ENCODE measurements around the gene ROPN1L.

The ROPN1L gene

GRCh38 chr5:10427978-10428377 lies 13.7 kb upstream of the ROPN1L start:
- DNase-seq (ENCODE audit: low read depth in 2 of 2): no peak

DNA sequence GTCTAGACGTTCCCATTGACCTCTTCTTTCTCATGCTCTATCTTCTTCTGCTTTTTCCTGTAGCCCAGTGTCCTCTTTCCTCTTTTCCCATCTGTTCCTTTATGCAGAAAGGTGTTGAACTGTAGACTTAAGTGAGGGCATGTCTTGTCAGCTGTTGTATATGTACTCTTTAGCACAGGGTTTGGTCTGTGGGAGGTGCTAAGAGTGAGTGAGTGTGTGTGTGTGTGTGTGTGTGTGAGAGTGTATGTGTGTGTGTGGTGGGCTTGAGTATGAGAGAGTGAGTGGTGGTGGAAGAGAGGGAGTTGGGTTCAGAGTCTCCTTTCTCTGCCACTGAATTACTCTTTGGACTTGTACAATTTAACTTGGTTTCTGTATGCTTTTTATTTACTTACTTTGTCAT lies 10.3 kb upstream of the ROPN1L start:
- no peak for DNase-seq (ENCODE audit: low read depth in 2 of 2)

DNA sequence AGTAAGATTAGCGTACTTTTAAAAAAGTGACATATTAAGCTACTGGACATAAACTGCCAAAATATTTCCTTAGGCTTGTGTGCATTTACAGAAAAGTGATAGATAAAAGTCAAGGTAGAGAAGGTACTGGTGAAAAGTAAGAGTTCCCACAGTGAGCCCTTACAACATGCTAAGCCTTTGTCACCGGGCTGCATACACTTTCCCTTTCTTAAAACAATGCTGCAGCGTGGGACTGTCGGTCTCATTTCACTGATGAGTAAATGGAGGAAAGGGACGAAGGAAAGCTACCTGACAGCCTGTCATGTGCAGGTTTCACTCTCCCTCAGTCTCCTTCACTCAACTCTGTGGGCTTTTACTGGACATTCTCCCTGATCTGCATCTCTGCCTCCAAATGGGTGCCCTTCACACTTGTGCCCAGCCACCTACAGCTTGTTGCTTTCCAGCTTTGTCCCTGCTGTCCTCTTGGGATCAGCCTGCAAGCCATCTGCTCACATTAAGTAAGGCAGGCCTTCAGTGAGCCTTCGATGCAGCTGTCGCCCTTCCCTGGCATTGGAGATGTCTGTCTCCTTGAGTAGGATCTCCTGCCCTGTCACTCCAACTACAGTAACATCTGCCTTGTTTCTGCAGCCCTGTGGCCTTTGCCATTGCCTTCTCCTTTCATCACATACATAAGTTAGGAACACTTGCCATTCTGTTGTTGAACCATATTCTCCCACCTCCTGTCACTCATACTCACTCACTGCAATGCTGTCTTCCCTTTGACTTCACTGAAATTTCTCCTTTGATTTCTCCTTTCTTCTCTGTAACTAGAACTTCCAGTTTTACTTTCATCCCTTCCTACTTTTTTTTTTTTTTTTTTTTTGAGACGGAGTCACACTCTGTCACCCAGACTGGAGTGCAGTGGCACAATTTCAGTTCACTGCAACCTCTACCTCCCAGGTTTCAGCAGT lies 9.3 kb upstream of the ROPN1L start:
- no peak for DNase-seq (ENCODE audit: low read depth in 2 of 2)

GRCh38 chr5:10434392-10434791 lies 7.3 kb upstream of the ROPN1L start:
- DNase-seq (ENCODE audit: low read depth in 2 of 2): no peak

DNA sequence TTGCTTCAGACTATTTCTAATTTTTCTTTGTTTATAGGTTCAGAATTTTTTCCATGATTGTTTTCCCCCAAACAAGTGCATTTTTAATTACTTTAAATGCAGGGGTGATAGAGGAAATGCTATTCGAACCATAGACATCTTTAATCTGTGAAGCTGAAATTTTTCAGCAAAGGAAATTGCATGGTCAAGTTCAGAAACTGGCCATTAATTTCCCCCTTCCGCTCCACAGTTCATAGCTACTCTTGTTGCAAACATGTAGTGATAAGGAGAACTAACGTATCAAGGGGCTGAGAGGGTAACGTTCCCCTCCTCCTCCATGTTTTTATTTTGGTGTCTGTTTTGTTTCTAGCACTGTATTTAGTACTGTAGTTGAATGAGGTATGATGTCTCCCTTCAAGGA lies 3.4 kb upstream of the ROPN1L start:
- DNase-seq (ENCODE audit: low read depth in 2 of 2): no peak

DNA sequence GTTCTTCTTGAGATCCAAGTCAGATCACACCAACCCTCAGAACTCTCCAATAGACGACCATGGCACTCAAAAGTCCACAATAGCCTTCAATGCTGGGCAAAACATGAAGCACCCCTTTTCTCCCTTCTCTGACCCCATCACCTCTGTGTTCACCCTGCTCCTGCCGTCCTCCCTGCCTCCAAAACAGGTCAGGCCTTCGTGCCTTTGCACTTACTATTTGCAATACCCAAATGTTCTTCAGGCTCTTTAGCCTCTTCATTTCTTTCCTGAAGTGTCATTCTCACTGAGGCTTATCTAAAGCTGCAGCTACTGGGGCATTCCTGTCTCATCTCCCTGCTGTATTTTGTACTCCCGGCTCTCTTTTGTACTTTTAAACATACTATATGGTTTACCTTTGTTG lies 2.0 kb upstream of the ROPN1L start:
- DNase-seq (ENCODE audit: low read depth in 2 of 2): no peak

- no peak for DNase-seq (ENCODE audit: low read depth in 2 of 2)
Measured at GRCh38 chr5:10440367-10440990, 1.2 kb upstream of the ROPN1L start.

DNA sequence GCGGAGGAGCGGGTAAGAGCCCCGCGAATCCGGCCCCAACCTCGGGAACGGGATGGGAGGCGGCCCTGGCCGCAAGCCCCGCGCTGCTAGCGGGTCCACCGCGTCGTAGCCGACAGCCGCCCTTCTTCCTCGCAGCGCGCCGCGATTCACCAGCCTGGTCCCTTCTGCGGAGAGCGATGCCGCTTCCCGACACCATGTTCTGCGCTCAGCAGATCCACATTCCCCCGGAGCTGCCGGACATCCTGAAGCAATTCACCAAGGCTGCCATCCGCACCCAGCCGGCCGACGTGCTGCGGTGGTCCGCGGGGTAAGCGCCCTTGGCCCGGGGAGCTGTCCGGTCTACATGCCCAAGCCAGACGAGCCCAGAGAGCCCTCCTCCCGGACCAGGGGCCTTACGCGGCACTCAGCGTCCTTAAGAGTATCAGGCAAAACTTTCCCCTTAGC lies 335 bp downstream of the ROPN1L start:
- DNase-seq (ENCODE audit: low read depth in 2 of 2): no peak

GRCh38 chr5:10442576-10442975 lies 897 bp downstream of the ROPN1L start:
- no peak for DNase-seq (ENCODE audit: low read depth in 2 of 2)

DNA sequence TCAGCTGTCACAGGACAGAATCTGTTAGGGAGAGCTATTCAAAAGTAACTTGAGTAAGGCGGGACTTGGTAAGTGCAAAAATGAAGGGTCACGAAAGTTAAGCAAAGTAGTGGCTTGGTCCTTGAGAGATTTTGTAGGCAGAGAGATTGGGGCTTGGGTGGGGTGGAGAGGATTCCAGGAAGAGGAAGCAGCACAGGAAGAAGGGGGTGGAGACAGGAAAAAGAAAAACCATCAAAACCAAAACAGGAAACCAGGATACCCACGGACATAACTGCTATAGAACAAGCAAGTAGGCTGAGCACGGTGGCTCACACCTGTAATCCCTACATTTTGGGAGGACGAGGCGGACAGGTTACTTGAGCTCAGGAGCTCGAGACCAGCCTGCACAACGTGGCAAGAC lies 3.7 kb downstream of the ROPN1L start:
- DNase-seq (ENCODE audit: low read depth in 2 of 2): no peak

GRCh38 chr5:10446490-10446889 lies 4.8 kb downstream of the ROPN1L start:
- no peak for DNase-seq (ENCODE audit: low read depth in 2 of 2)

- no peak for DNase-seq (ENCODE audit: low read depth in 2 of 2)
Measured at GRCh38 chr5:10447041-10447440, 5.4 kb downstream of the ROPN1L start.

DNA sequence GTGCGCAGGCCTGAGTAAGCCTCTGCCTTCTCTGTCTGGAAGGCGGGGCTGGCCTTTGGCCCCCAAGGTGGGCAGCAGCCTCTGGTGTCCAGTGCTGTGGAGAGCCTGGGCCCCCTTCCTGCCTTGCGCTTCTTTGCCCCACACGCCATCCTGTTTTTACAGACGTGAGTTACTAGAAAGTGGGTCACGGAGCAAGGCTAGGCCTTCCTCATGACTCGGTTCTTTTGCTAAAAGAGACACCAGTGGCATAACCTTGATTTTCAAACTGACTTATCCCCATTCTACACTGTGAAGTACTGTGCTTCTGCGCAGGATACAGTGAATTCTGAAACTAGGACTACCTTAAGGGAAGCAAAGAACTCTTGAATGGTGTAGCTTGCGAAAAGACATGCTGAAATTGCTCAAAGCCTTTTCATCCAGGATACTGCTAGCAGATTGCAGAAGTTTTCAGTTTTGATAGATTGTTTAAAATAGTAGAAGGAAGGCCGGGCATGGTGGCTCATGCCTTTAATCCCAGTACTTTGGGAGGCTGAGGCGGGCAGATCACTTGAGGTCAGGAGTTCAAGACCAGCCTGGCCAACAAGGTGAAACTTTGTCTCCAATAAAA lies 7.2 kb downstream of the ROPN1L start:
- DNase-seq (ENCODE audit: low read depth in 2 of 2): no peak

- DNase-seq (ENCODE audit: low read depth in 2 of 2): no peak
Measured at GRCh38 chr5:10451137-10451824, 9.6 kb downstream of the ROPN1L start.

DNA sequence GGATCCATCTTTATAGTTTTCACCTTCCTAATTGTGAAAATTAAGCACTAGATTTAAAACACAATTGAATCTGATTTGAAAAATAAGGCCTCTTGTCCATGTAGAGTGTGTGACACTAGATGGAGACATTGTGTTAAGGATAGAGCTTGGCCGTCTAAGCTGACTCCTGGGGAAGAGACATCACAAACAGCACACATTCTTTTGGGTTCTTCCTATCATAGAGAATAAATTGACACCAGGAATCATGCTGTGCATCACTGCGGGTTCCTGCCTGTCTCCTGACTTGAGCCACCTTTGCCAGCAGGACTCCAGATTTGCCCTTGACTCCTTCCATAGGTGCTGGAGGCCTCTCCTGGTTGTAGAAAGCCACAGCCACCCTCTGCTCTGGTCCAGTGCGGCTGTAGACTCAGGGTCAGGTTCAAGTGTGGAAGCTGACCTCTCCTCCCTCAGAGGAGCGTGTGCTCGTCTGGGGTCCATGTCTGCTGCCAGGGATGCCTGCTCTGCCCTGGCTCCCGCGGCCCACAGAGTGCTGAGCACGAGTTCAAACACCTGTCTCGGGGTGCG lies 11.2 kb downstream of the ROPN1L start:
- peak; percentile 71 to 72 for DNase-seq (ENCODE audit: low read depth in 2 of 2)

- no peak for DNase-seq (ENCODE audit: low read depth in 2 of 2)
Measured at GRCh38 chr5:10453545-10453944, 11.9 kb downstream of the ROPN1L start.

DNA sequence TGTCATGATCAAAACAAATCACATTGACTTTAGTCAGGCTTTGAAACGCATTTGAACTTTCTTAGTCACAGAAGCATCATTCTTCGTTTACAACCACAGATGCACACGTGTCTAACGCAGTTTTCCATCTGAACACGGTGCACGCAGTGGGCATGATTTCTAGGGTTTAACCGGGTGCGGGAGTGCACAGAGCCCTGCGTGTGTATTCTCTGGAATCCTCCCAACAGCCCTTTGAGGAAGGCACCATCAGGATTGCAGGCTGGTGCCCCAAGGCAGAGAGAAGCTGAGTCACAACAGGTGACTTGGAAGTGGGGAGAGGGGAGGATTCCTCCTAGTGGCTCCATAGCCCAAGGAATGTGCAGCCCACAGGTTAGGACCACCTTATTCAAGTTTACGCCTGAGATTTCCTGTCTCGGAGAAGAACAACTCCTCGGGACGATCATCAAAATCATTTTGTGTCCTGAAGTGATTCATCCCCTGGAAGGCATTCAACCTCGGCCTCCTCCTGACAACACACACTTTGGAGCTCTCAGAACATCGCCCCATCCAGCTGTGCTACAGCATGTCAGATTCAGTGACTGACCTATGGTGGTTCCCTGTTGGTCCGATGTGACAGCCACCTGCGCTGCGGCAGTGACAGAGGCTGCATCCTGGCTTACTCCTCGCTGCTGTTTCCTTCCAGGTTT lies 13.1 kb downstream of the ROPN1L start:
- DNase-seq (ENCODE audit: low read depth in 2 of 2): no peak

- no peak for DNase-seq (ENCODE audit: low read depth in 2 of 2)
Measured at GRCh38 chr5:10455277-10455670, 13.6 kb downstream of the ROPN1L start.

GRCh38 chr5:10456583-10457420 lies 15.1 kb downstream of the ROPN1L start:
- no peak for DNase-seq (ENCODE audit: low read depth in 2 of 2)

Data from fibroblast of skin of left quadriceps (primary cell).